GM19328 (cell line): ENCODE data around the gene ZBED3.
"Not testable (repeated sequence)": the region's sequence is repeated elsewhere in the genome, so short reads cannot be mapped to it uniquely, and the experiment has no call there.

ENCODE experiments used
- ATAC-seq: cut with Tn5 transposase; IDR thresholded peaks from one replicate; pipeline ENCODE4 v1.9.1; 2021; ENCODE audit warnings: mild to moderate bottlenecking, moderate library complexity; ENCODE audit not compliant: unreplicated experiment

Gene ZBED3

GRCh38 chr5:77086689-77087483 is at the start of gene ZBED3:
TSS of gene ZBED3 (minus strand) at chr5:77087285. CDS start at chr5:77077878, 9,407 bp downstream.
- ATAC-seq, result peak; percentile 53

- ATAC-seq, result no peak
These were observed 46.1 kb upstream of the ZBED3 start for GRCh38 chr5:77133061-77133758.

- no peak for ATAC-seq
These were observed 44.3 kb upstream of the ZBED3 start for GRCh38 chr5:77131361-77131760.

- no peak for ATAC-seq
These were observed 42.4 kb upstream of the ZBED3 start for GRCh38 chr5:77129391-77129990.

GRCh38 chr5:77128411-77129061 is 41.5 kb upstream of the ZBED3 start:
- no peak for ATAC-seq

- ATAC-seq, result no peak
These were observed 36.0 kb upstream of the ZBED3 start for GRCh38 chr5:77123057-77123456.

GRCh38 chr5:77120706-77121105 is 33.6 kb upstream of the ZBED3 start:
- ATAC-seq, result no peak

GRCh38 chr5:77120086-77120485 is 33.0 kb upstream of the ZBED3 start:
- ATAC-seq, result no peak

GRCh38 chr5:77117161-77117560 is 30.1 kb upstream of the ZBED3 start:
- ATAC-seq, result no peak

GRCh38 chr5:77107035-77107434 is 19.9 kb upstream of the ZBED3 start:
- ATAC-seq, result not testable (repeated sequence)

GRCh38 chr5:77104813-77105212 is 17.7 kb upstream of the ZBED3 start:
- no peak for ATAC-seq

GRCh38 chr5:77103457-77103856 is 16.4 kb upstream of the ZBED3 start:
- no peak for ATAC-seq

- ATAC-seq, result no peak
These were observed 15.5 kb upstream of the ZBED3 start for GRCh38 chr5:77102549-77102948.

GRCh38 chr5:77101298-77101697 is 14.2 kb upstream of the ZBED3 start:
- no peak for ATAC-seq

- no peak for ATAC-seq
These were observed 8.1 kb upstream of the ZBED3 start for GRCh38 chr5:77095189-77095588.

- ATAC-seq, result no peak
These were observed 588 bp upstream of the ZBED3 start for GRCh38 chr5:77087484-77088261.

- ATAC-seq, result no peak
These were observed 757 bp downstream of the ZBED3 start for GRCh38 chr5:77086368-77086688.

GRCh38 chr5:77083088-77083487 is 4.0 kb downstream of the ZBED3 start:
- ATAC-seq, result no peak

- ATAC-seq, result no peak
These were observed 4.8 kb downstream of the ZBED3 start for GRCh38 chr5:77082280-77082679.

GRCh38 chr5:77080905-77081304 is 6.2 kb downstream of the ZBED3 start:
- no peak for ATAC-seq

GRCh38 chr5:77080479-77080878 is 6.6 kb downstream of the ZBED3 start:
- not testable (repeated sequence) for ATAC-seq
